Breast epithelium (tissue), 4 donors: Measurements from ENCODE around the gene TRMT61A. TPM values are rescaled to one million over a fixed set of nuclear protein-coding genes. Genes with fewer than 3 reads are reported as not detected.

Experiments
- DNase-seq, 2 donors: peaks; one replicate each; pipeline ENCODE4 v3.0.0-alpha.2; 2019; ENCODE audit warnings: low spot score in 2 of 2
- H3K27ac ChIP-seq, 2 donors: fragments of 200-600 bp; sonication (generic) in 1 of 2; one replicate each; pipeline ENCODE4 v1.5.1; 2016 to 2019; ENCODE audit warnings: mild to moderate bottlenecking in 1 of 2
- H3K27me3 ChIP-seq, 2 donors: fragments of 200-600 bp; sonication (generic) in 1 of 2; one replicate each; pipeline versions ENCODE4 v1.5.1 to v1.6.0; 2017 to 2019; ENCODE audit warnings: control low read depth in 1 of 2, mild to moderate bottlenecking in 1 of 2
- H3K36me3 ChIP-seq: fragments of 200-600 bp; one replicate; pipeline ENCODE4 v1.5.1; 2019
- H3K4me1 ChIP-seq, 2 donors: fragments of 200-600 bp; sonication (generic); one replicate each; pipeline ENCODE4 v1.5.1; 2016 to 2019; ENCODE audit warnings: control low read depth in 1 of 2
- H3K4me3 ChIP-seq, 3 donors: fragments of 200-600 bp; sonication (generic); 1 replicate in 2 of 3; 2 replicates in 1 of 3; pipeline ENCODE4 v1.5.1; 2016 to 2019; ENCODE audit warnings: mild to moderate bottlenecking in 3 of 3, moderate library complexity in 2 of 3
- H3K9me3 ChIP-seq, 2 donors: fragments of 200-600 bp; sonication (generic) in 1 of 2; one replicate each; pipeline ENCODE4 v1.5.1; 2016 to 2019; ENCODE audit warnings: control low read depth in 1 of 2
- POLR2A ChIP-seq: fragments of 450-650 bp; IDR thresholded peaks from one replicate; pipeline ENCODE4 v1.6.1; 2016; ENCODE audit warnings: antibody characterized with exemption, mild to moderate bottlenecking, moderate library complexity
- POLR2AphosphoS5 ChIP-seq, 3 donors: sonication (generic); formaldehyde crosslinking; IDR thresholded peaks; one replicate each; pipeline ENCODE4 v1.6.1; 2017; ENCODE audit warnings: antibody characterized with exemption in 3 of 3
- intact Hi-C: fragments of 100-400 bp; cut with DNase I; formaldehyde crosslinking; loops from one replicate; pipeline ENCODE4 v1.15.1; 2023; ENCODE audit warnings: low total_unique reads
- total RNA-seq, 3 donors: library from RNA; depleted of rRNA; stranded (reverse); fragments of >200 nt; gene quantifications; one replicate each; pipeline ENCODE4 v1.1.0, GENCODE V29; 2016
- TF ChIP-seq, protein P1 (sequence below), 3 donors: fragments of 450-650 bp; IDR thresholded peaks; one replicate each; pipeline ENCODE4 v1.5.1; 2016 to 2017; ENCODE audit warnings: antibody characterized with exemption in 3 of 3, mild to moderate bottlenecking in 3 of 3, moderate library complexity in 3 of 3

The TRMT61A gene
- total RNA-seq, 3 donors from 2014 or later, result 10.7 to 17.7 (median 11.3) TPM

DNA sequence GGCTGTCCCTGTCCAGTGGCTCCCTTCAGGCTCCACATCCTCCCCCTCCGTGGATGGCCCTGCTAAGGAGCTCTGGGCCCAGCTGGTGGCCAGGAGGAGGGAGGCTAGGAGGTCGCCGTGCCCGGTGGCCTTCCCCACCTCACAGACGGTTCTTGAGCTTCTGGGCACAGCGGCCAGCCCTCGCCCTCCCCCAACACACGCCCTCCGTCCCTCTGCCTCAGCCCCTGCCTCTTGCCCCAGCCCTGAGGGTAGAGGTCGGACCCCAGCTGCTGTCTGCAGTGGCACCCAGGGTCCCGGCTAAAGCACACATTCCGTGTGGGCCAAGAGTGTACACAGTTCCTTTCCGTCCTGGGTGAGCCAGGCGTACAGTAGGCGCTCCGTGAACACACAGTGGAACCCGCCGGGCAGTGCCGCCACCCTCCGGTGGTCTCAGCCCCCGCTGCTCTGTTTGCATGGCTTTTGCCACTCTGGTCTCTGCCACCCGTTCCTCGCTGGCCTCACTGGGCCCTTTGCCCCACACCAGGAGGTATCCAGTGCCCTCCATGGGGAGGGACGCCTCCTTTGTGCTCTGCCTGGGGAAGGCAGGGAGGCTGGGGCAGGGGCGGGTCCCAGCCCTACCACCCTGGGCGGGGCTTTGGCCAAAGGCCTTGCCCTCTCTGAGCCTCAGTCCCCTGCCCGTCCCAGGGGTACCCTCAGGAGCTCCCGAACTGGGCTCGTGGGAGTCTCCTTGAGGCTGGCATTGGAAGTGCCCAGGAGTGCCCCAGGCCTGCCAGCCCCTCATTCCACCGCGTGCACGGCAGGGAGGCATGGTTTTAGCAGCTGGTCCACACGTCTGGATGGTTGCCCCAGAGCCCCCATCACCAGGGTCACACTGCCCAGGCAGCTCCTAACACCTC, 13.0 kb downstream of the TRMT61A start:
- H3K27me3 ChIP-seq, result no peaks in the 10 kb centered on the region
- peak overlapping the region; percentile 74 to 89 for H3K27ac ChIP-seq
- intact Hi-C loops, result no loop called here
- TF ChIP-seq POLR2A (no peak), POLR2AphosphoS5 (IDR thresholded peaks at IDR 0.05) (no peak)
- TF ChIP-seq, protein P1, sequence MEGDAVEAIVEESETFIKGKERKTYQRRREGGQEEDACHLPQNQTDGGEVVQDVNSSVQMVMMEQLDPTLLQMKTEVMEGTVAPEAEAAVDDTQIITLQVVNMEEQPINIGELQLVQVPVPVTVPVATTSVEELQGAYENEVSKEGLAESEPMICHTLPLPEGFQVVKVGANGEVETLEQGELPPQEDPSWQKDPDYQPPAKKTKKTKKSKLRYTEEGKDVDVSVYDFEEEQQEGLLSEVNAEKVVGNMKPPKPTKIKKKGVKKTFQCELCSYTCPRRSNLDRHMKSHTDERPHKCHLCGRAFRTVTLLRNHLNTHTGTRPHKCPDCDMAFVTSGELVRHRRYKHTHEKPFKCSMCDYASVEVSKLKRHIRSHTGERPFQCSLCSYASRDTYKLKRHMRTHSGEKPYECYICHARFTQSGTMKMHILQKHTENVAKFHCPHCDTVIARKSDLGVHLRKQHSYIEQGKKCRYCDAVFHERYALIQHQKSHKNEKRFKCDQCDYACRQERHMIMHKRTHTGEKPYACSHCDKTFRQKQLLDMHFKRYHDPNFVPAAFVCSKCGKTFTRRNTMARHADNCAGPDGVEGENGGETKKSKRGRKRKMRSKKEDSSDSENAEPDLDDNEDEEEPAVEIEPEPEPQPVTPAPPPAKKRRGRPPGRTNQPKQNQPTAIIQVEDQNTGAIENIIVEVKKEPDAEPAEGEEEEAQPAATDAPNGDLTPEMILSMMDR (IDR thresholded peaks at IDR 0.05), result no peak
- peaks cover 36 to 39% of the 10 kb centered on the region in 2 donors for H3K4me1 ChIP-seq
- no peaks in the 10 kb centered on the region for H3K36me3 ChIP-seq
- no peaks in the 10 kb centered on the region for H3K9me3 ChIP-seq
- peak overlapping the region in 1 of 3 donors; percentile 29 for H3K4me3 ChIP-seq
- no peak for DNase-seq

- Histone ChIP-seq H3K4me1 (peaks cover 36 to 39% of the 10 kb centered on the region in 2 donors), H3K27ac (peak overlapping the region; percentile 2 to 89), H3K9me3 (no peaks in the 10 kb centered on the region), H3K36me3 (no peaks in the 10 kb centered on the region), H3K27me3 (no peaks in the 10 kb centered on the region), H3K4me3 (peak overlapping the region in 1 of 3 donors; percentile 29)
- intact Hi-C loops, result no loop called here
- DNase-seq, result no peak
- TF ChIP-seq POLR2A, result no peak
- TF ChIP-seq POLR2AphosphoS5 (IDR thresholded peaks at IDR 0.05), result no peak
- TF ChIP-seq, protein P1 (IDR thresholded peaks at IDR 0.05), result no peak
Observed at GRCh38 chr14:103542605-103543088, 13.7 kb downstream of the TRMT61A start.

DNA sequence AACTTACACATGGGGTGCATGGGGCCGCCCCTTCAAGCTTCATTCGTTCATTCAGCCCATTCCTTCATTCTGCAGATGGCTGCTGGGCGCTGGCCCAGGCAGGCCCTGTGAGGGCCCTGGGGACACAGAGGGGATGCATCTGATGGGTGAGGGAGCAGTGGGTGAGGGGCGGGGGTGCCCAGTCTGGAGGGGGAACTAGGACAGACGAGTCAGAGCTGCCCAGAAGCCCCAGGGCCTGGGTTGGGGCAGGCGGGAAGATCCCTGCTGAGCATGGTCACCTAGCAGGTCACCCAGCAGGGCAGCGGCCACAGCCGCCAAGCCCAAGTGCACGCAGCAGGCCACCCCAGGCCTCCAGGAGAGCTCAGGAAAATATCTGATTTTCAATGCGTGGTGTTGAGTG, 14.1 kb downstream of the TRMT61A start:
- intact Hi-C loops, result no loop called here
- H3K4me3 ChIP-seq, result peak overlapping the region in 1 of 3 donors; percentile 29
- peaks cover 36 to 39% of the 10 kb centered on the region in 2 donors for H3K4me1 ChIP-seq
- no peak for DNase-seq
- TF ChIP-seq POLR2A (no peak), POLR2AphosphoS5 (IDR thresholded peaks at IDR 0.05) (no peak)
- TF ChIP-seq, protein P1 (IDR thresholded peaks at IDR 0.05), result no peak
- no peaks in the 10 kb centered on the region for H3K36me3 ChIP-seq
- H3K27me3 ChIP-seq, result no peaks in the 10 kb centered on the region
- peak overlapping the region in 1 of 2 donors; percentile 89 for H3K27ac ChIP-seq
- no peaks in the 10 kb centered on the region for H3K9me3 ChIP-seq

DNA sequence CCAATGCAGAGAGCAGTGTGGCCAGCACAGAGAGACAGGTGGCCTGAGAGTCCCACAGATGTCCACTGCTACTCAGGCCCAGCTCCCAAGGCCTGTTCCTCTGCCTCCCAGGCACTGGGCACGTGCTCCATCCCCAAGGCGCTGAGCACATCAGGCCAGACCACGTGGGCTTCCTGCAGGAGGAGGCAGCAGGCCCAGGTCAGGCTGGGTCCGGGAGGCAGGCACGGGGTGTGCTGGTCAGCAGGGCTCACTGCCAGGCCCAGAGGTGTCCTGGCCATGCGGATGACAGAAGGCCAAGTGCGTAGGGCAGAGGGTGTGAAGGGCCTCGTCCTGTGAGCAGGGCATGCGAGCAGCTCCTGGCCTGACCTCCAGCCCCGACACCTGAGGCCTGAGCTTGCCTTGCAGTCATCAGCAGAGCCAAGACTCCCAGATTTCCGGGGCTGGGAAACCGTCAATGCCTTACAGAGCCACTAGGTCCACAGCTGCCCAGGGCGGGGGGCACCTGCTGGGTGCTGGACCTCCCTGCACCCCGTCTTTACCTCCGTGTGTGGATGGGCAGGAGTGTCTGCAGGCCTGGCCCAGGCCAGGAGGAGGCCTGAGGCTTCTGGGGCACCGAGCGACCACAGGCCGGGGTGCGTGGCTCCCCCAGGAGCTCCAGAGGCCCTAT, 14.9 kb downstream of the TRMT61A start:
- DNase-seq, result no peak
- Histone ChIP-seq H3K4me1 (peaks cover 33 to 36% of the 10 kb centered on the region in 2 donors), H3K4me3 (peak overlapping the region in 1 of 3 donors; percentile 46), H3K9me3 (no peaks in the 10 kb centered on the region), H3K36me3 (no peaks in the 10 kb centered on the region), H3K27ac (peak overlapping the region in 1 of 2 donors; percentile 89), H3K27me3 (no peaks in the 10 kb centered on the region)
- TF ChIP-seq POLR2AphosphoS5 (IDR thresholded peaks at IDR 0.05), result no peak
- no peak for TF ChIP-seq POLR2A
- TF ChIP-seq, protein P1 (IDR thresholded peaks at IDR 0.05), result no peak
- intact Hi-C loops, result no loop called here
